ENCODE data around the gene ADAMTS16.
"Not testable (repeated sequence)": the region's sequence is repeated elsewhere in the genome, so short reads cannot be mapped to it uniquely, and the experiment has no call there.

ADAMTS16 gene

GRCh38 chr5:5139777-5140478 lies at the start of gene ADAMTS16:
ADAMTS16 (plus strand) TSS chr5:5140330; CDS start chr5:5140468, 138 bp downstream.
- no peak for DNase-seq

- DNase-seq, result no peak
Measured at GRCh38 chr5:5092149-5092548, 48.0 kb upstream of the ADAMTS16 start.

- DNase-seq, result no peak
Measured at GRCh38 chr5:5100635-5101034, 39.5 kb upstream of the ADAMTS16 start.

GRCh38 chr5:5101676-5102075 lies 38.5 kb upstream of the ADAMTS16 start:
- no peak for DNase-seq

GRCh38 chr5:5103245-5103644 lies 36.9 kb upstream of the ADAMTS16 start:
- DNase-seq, result no peak

- DNase-seq, result no peak
Measured at GRCh38 chr5:5104550-5104949, 35.6 kb upstream of the ADAMTS16 start.

- no peak for DNase-seq
Measured at GRCh38 chr5:5105531-5105930, 34.6 kb upstream of the ADAMTS16 start.

GRCh38 chr5:5116956-5117355 lies 23.2 kb upstream of the ADAMTS16 start:
- DNase-seq, result no peak

GRCh38 chr5:5122776-5123175 lies 17.4 kb upstream of the ADAMTS16 start:
- no peak for DNase-seq

GRCh38 chr5:5124231-5124630 lies 15.9 kb upstream of the ADAMTS16 start:
- no peak for DNase-seq

GRCh38 chr5:5126444-5126843 lies 13.7 kb upstream of the ADAMTS16 start:
- DNase-seq, result no peak

- no peak for DNase-seq
Measured at GRCh38 chr5:5128766-5129165, 11.4 kb upstream of the ADAMTS16 start.

GRCh38 chr5:5132234-5132633 lies 7.9 kb upstream of the ADAMTS16 start:
- no peak for DNase-seq

GRCh38 chr5:5132693-5133295 lies 7.3 kb upstream of the ADAMTS16 start:
- no peak for DNase-seq

GRCh38 chr5:5134107-5134506 lies 6.0 kb upstream of the ADAMTS16 start:
- no peak for DNase-seq

GRCh38 chr5:5135957-5136676 lies 4.0 kb upstream of the ADAMTS16 start:
- DNase-seq, result no peak

- not testable (repeated sequence) for DNase-seq
Measured at GRCh38 chr5:5137851-5138250, 2.3 kb upstream of the ADAMTS16 start.

GRCh38 chr5:5139336-5139776 lies 774 bp upstream of the ADAMTS16 start:
- no peak for DNase-seq

GRCh38 chr5:5140479-5141338 lies 579 bp downstream of the ADAMTS16 start:
- no peak for DNase-seq

GRCh38 chr5:5141339-5141599 lies 1.1 kb downstream of the ADAMTS16 start:
- DNase-seq, result no peak

GRCh38 chr5:5141625-5142525 lies 1.7 kb downstream of the ADAMTS16 start:
- DNase-seq, result peak; percentile 48

- DNase-seq, result no peak
Measured at GRCh38 chr5:5144441-5144840, 4.3 kb downstream of the ADAMTS16 start.

All from activated CD4-positive, alpha-beta T cell treated with anti-CD3 and anti-CD28 coated beads, Interleukin-10, Interleukin-2, amounts not matched to agents 100 ng/mL and 50 ng/mL, durations not matched to agents 16 hours and 8 hours (primary cell).